HUES48 (cell line): Measurements from ENCODE around the gene UGT1A10.

Source experiments
- H3K27ac ChIP-seq: one replicate; pipeline ENCODE4 v1.7.0; 2013; ENCODE audit warnings: low read depth, low read length, inconsistent platforms
- H3K27me3 ChIP-seq: 2 replicates; pipeline ENCODE4 v1.6.1; 2013; ENCODE audit warnings: mild to moderate bottlenecking, low read length; ENCODE audit not compliant: control insufficient read depth, insufficient read depth
- H3K36me3 ChIP-seq: 2 replicates; pipeline ENCODE4 v1.6.1; 2013; ENCODE audit warnings: low read length; ENCODE audit not compliant: control insufficient read depth, insufficient read depth
- H3K4me1 ChIP-seq: 2 replicates; pipeline ENCODE4 v1.6.1; 2013; ENCODE audit warnings: mild to moderate bottlenecking, low read length; ENCODE audit not compliant: control insufficient read depth, insufficient read depth
- H3K4me3 ChIP-seq: 2 replicates; pipeline ENCODE4 v1.5.1; 2013; ENCODE audit warnings: mild to moderate bottlenecking, low read depth, low read length
- H3K9ac ChIP-seq: 2 replicates; pipeline ENCODE4 v1.6.1; 2013; ENCODE audit warnings: mild to moderate bottlenecking, low read depth, low read length, moderate library complexity
- H3K9me3 ChIP-seq: 2 replicates; pipeline ENCODE4 v1.6.1; 2013; ENCODE audit warnings: low read length; ENCODE audit not compliant: control insufficient read depth, insufficient read depth

The UGT1A10 gene

GRCh38 chr2:233807966-233808935 is 172.0 kb downstream of the UGT1A10 start:
- H3K9me3 ChIP-seq: peaks cover 8% of the 10 kb centered on the region; the same call in 1 of the 2 replicates
- no peak overlapping the region for H3K4me3 ChIP-seq
- no peak overlapping the region for H3K9ac ChIP-seq
- H3K27me3 ChIP-seq: no peaks in the 10 kb centered on the region
- no peaks in the 10 kb centered on the region for H3K4me1 ChIP-seq
- no peaks in the 10 kb centered on the region for H3K36me3 ChIP-seq
- H3K27ac ChIP-seq: no peak overlapping the region

- H3K27ac ChIP-seq: no peak overlapping the region
- no peaks in the 10 kb centered on the region for H3K4me1 ChIP-seq
- H3K9me3 ChIP-seq: peaks cover 8% of the 10 kb centered on the region; the same call in 1 of the 2 replicates
- no peak overlapping the region for H3K9ac ChIP-seq
- H3K4me3 ChIP-seq: no peak overlapping the region
- no peaks in the 10 kb centered on the region for H3K36me3 ChIP-seq
- no peaks in the 10 kb centered on the region for H3K27me3 ChIP-seq
These were observed 174.1 kb downstream of the UGT1A10 start for GRCh38 chr2:233810385-233810784.

DNA sequence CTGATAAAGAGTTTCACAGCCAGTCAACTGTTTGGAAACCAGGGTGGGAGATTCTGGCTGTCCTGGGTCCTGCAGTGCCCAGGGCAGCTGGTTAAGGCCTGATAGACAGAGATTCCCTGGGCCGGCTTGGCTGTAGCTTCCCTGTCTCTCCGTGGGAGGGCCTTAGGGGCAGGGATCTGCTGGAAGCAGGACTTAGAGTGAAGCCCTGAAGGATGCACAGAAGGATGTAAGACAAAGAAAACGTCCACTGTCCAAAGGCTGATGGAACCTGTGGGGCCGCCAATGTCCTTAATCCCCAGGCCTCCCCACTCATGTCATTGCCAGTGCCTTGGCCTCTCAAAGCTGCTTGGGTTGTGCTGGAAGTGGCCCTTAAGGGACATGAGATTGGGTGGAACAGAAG is 174.8 kb downstream of the UGT1A10 start:
- H3K9ac ChIP-seq: no peak overlapping the region
- peaks cover 8% of the 10 kb centered on the region; the same call in 1 of the 2 replicates for H3K9me3 ChIP-seq
- no peak overlapping the region for H3K4me3 ChIP-seq
- H3K4me1 ChIP-seq: no peaks in the 10 kb centered on the region
- H3K27me3 ChIP-seq: no peaks in the 10 kb centered on the region
- no peak overlapping the region for H3K27ac ChIP-seq
- H3K36me3 ChIP-seq: no peaks in the 10 kb centered on the region

DNA sequence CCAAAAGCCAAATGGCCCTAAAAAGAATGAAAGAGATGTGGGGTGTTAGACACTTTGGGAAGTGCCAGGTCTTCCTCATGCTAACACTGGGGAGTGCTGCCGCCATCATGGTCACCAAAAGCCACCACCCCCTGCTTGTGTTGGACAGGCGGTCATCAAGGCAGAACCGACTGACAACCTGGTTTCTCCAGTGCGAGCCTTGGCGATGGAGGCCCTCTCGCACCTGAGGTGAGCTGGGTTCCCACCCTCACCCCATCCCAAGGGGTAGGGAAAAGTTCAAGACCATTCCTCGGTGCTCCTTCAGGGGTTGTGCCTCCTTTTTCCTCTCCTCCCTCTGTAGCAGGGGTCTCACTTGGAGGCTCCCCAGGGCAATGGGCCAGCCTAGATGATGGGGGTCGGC is 175.5 kb downstream of the UGT1A10 start:
- Histone ChIP-seq H3K27me3 (no peaks in the 10 kb centered on the region), H3K9ac (no peak overlapping the region), H3K4me3 (no peak overlapping the region), H3K9me3 (peaks cover 8% of the 10 kb centered on the region; the same call in 1 of the 2 replicates), H3K36me3 (no peaks in the 10 kb centered on the region), H3K4me1 (no peaks in the 10 kb centered on the region), H3K27ac (no peak overlapping the region)

GRCh38 chr2:233813236-233814055 is 177.2 kb downstream of the UGT1A10 start:
- Histone ChIP-seq H3K4me1 (no peaks in the 10 kb centered on the region), H3K27ac (no peak overlapping the region), H3K27me3 (no peaks in the 10 kb centered on the region), H3K36me3 (no peaks in the 10 kb centered on the region), H3K9me3 (peaks cover 8% of the 10 kb centered on the region; the same call in 1 of the 2 replicates), H3K4me3 (no peak overlapping the region), H3K9ac (no peak overlapping the region)

- Histone ChIP-seq H3K36me3 (no peaks in the 10 kb centered on the region), H3K9me3 (peaks cover 8% of the 10 kb centered on the region; the same call in 1 of the 2 replicates), H3K9ac (no peak overlapping the region)
These were observed 178.0 kb downstream of the UGT1A10 start for GRCh38 chr2:233814056-233814835.

DNA sequence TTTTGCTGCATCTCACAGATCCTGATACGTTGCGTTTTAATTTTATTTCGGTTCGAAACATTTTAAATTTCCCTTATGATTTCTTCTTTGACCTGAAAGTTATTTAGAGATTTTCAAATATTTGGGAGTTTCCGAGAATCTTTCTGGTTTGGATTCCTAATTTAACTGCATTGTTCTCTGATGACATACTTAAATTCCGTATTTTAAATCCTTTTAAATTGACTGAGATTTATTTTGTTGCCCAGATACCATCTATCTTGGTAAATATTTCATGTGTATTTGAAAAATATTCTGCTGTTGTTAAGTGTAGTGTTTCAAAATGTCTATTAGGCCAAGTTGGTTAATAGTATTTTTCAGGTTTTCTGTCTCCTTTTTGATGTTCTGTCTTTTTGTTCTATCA is 179.6 kb downstream of the UGT1A10 start:
- Histone ChIP-seq H3K4me3 (no peak overlapping the region), H3K9ac (no peak overlapping the region), H3K27me3 (no peaks in the 10 kb centered on the region), H3K4me1 (no peaks in the 10 kb centered on the region), H3K36me3 (no peaks in the 10 kb centered on the region), H3K27ac (no peak overlapping the region), H3K9me3 (peaks cover 1% of the 10 kb centered on the region; the same call in 1 of the 2 replicates)

More at GRCh38 chr2:233814056-233814835, 178.0 kb downstream of the UGT1A10 start:
- H3K4me1 ChIP-seq: no peaks in the 10 kb centered on the region
- no peak overlapping the region for H3K4me3 ChIP-seq
- H3K27ac ChIP-seq: no peak overlapping the region
- H3K27me3 ChIP-seq: no peaks in the 10 kb centered on the region

DNA sequence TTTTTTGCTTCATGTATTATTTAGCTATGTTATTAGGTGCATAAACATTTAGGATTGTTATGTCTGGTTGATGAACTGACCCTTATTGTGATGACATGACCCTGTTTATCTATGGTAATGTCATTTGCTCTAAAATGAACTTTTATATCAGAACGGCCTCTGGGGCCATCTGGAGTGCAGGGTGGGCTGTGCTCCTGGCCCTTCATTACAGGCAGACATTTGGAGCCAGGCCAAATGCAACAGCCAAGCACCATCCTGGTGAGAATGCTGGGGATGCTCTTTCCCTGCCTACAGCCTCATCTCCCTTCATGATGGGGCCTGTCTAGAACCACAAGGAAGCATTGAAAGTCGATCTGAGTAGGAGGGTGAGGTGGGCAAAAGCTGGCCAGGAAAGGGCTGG is 180.1 kb downstream of the UGT1A10 start:
- H3K36me3 ChIP-seq: no peaks in the 10 kb centered on the region
- no peaks in the 10 kb centered on the region for H3K4me1 ChIP-seq
- H3K27ac ChIP-seq: no peak overlapping the region
- no peak overlapping the region for H3K4me3 ChIP-seq
- H3K9ac ChIP-seq: no peak overlapping the region
- H3K9me3 ChIP-seq: no peaks in the 10 kb centered on the region
- H3K27me3 ChIP-seq: no peaks in the 10 kb centered on the region

DNA sequence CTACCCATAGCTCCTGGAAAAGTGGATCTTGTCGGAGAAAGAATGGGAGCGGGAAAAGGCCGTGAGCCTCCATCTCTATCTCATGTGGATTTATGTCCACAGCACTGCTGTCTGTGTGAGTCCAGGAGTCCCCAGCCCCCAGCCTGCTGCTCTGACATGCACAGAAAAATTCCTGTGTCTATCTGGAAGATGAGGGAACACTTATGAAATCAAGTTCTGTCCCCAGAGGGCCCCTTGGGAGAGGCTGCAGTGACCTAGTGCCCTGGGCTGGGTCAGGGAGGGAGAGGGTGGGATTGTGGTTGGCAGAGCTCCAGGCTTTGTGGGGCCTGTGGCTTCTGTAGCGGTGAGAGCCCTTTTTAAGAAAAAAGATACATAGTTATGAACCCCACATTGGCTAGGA is 180.5 kb downstream of the UGT1A10 start:
- Histone ChIP-seq H3K27ac (no peak overlapping the region), H3K36me3 (no peaks in the 10 kb centered on the region), H3K9me3 (no peaks in the 10 kb centered on the region), H3K9ac (no peak overlapping the region), H3K4me3 (no peak overlapping the region), H3K27me3 (no peaks in the 10 kb centered on the region), H3K4me1 (no peaks in the 10 kb centered on the region)

DNA sequence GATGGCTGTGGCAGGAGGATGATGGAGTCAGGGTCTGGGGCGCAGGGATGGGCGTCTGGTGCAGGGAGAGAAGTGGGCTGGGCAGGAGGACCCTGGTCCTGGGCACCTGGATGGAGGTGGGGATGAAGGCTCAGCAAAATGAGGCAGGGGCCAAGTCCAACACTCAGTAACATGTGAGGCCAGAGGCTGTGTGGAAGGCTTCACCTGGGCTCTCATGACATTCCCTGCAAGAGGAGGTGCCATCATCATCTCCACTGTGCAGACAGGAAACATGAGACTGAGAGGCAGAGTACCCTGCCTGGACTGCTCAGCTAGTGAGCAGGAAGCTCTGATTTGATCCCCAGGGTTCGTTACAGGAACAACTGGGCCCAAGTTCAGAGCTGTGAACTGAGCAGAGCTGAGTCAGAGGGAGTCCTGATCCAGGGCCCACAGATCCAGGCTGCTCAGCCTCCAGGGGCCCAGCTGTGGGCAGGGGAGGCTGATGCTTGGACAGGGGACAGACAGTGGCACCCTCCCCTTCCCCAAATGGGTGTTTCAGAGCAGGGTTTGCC is 181.2 kb downstream of the UGT1A10 start:
- Histone ChIP-seq H3K9ac (no peak overlapping the region), H3K4me1 (no peaks in the 10 kb centered on the region), H3K27ac (no peak overlapping the region), H3K27me3 (no peaks in the 10 kb centered on the region), H3K4me3 (no peak overlapping the region), H3K36me3 (no peaks in the 10 kb centered on the region), H3K9me3 (no peaks in the 10 kb centered on the region)
